Endothelial cell of umbilical vein (primary cell): ENCODE data around the gene FRMD5. TPM values are rescaled to one million over a fixed set of nuclear protein-coding genes. Genes with fewer than 3 reads are reported as not detected.

ENCODE experiments used
- BruUV-seq: library from RNA; stranded (reverse); fragments of 400-500 nt; replicated peaks from 2 replicates; lab custom pipeline; 2021; lab: Mats Ljungman, UMichigan
- CTCF ChIA-PET: fragments of 300-600, 350-600 bp; sonication (Branson Sonifier 250); formaldehyde crosslinking; loops from one replicate; lab custom pipeline; 2021; ENCODE audit warnings: antibody characterized with exemption, inconsistent platforms; lab: Charles Lee
- POLR2A ChIA-PET: fragments of 300-600, 350-600 bp; sonication (Branson Sonifier 250); formaldehyde crosslinking; loops from one replicate; lab custom pipeline; 2021; ENCODE audit warnings: antibody characterized with exemption, inconsistent platforms; lab: Charles Lee
- DNase-seq: peaks from one replicate; pipeline ENCODE4 v3.0.0-alpha.2; 2011; ENCODE audit warnings: low read depth, low spot score
- FAIRE-seq: peaks from 2 replicates; lab custom pipeline; 2011; peaks lifted over from hg19 to GRCh38; lab: Jason Lieb, UNC
- H2AFZ ChIP-seq: 2 replicates; pipeline ENCODE4 v1.6.0; 2012; ENCODE audit warnings: low read depth, low read length, control low read depth, inconsistent platforms
- H3K27ac ChIP-seq: 2 replicates; pipeline ENCODE4 v1.5.1; 2011; ENCODE audit warnings: low read depth, mild to moderate bottlenecking, control low read depth, low read length, moderate library complexity; ENCODE audit not compliant: insufficient read depth
- H3K27me3 ChIP-seq, 2 experiments: 2 replicates each; pipeline versions ENCODE4 v1.6.0 to v1.6.1; 2011; ENCODE audit warnings: low read length in 2 of 2, mixed read lengths in 1 of 2; ENCODE audit not compliant: control insufficient read depth in 2 of 2, insufficient read depth in 2 of 2
- H3K36me3 ChIP-seq, 2 experiments: 2 replicates in 1 of 2; 3 replicates in 1 of 2; pipeline ENCODE4 v1.5.1; 2011; ENCODE audit warnings: low read length in 2 of 2, mild to moderate bottlenecking in 1 of 2, moderate library complexity in 1 of 2; ENCODE audit not compliant: control insufficient read depth in 2 of 2, insufficient read depth in 2 of 2; ENCODE audit errors: extremely low read depth in 1 of 2
- H3K4me1 ChIP-seq: 3 replicates; pipeline ENCODE4 v1.5.1; 2011; ENCODE audit warnings: mild to moderate bottlenecking, low read length; ENCODE audit not compliant: control insufficient read depth, insufficient read depth; ENCODE audit errors: extremely low read depth
- H3K4me2 ChIP-seq: 2 replicates; pipeline ENCODE4 v1.6.1; 2011; ENCODE audit warnings: low read length, control low read depth, mixed read lengths; ENCODE audit not compliant: insufficient read depth
- H3K4me3 ChIP-seq, 3 experiments: fragments of 200-600 bp in 1 of 3; sonication (generic), shearing (Covaris generic) in 1 of 3; replicated peaks in 1 of 3; 2 replicates each; pipeline ENCODE4 v1.5.1; 2011 to 2016; ENCODE audit warnings: control low read depth in 3 of 3, low read length in 3 of 3, mild to moderate bottlenecking in 2 of 3, inconsistent platforms in 1 of 3, low read depth in 1 of 3, moderate library complexity in 1 of 3; ENCODE audit not compliant: insufficient read depth in 1 of 3
- H3K79me2 ChIP-seq: 2 replicates; pipeline ENCODE4 v1.6.0; 2012; ENCODE audit warnings: low read length, inconsistent platforms; ENCODE audit not compliant: control insufficient read depth, insufficient read depth
- H3K9ac ChIP-seq: replicated peaks from 2 replicates; pipeline ENCODE3; 2011; ENCODE audit warnings: low read length, control low read depth; ENCODE audit not compliant: insufficient read depth; ENCODE audit errors: extremely low read depth
- H3K9me1 ChIP-seq: replicated peaks from 3 replicates; pipeline ENCODE4 v1.6.0; 2011; ENCODE audit warnings: mild to moderate bottlenecking, low read length; ENCODE audit not compliant: control insufficient read depth, insufficient read depth; ENCODE audit errors: extremely low read depth
- H3K9me3 ChIP-seq: replicated peaks from 2 replicates; pipeline ENCODE4 v1.5.1; 2012; ENCODE audit warnings: low read length, inconsistent platforms; ENCODE audit not compliant: control insufficient read depth, insufficient read depth
- H4K20me1 ChIP-seq: replicated peaks from 2 replicates; pipeline ENCODE3; 2011; ENCODE audit warnings: mild to moderate bottlenecking, low read length; ENCODE audit not compliant: control insufficient read depth, insufficient read depth; ENCODE audit errors: extremely low read depth
- EZH2 ChIP-seq: IDR thresholded peaks from 2 replicates; pipeline ENCODE4 v1.6.1; 2012; ENCODE audit warnings: borderline replicate concordance, low read depth, mild to moderate bottlenecking, moderate library complexity, low read length, inconsistent platforms; ENCODE audit not compliant: severe bottlenecking
- FOS ChIP-seq: IDR thresholded peaks from 2 replicates; pipeline ENCODE4 v1.6.1; 2011; ENCODE audit warnings: mild to moderate bottlenecking, low read length, moderate library complexity, borderline replicate concordance; ENCODE audit not compliant: insufficient read depth
- GATA2 ChIP-seq: IDR thresholded peaks from 2 replicates; pipeline ENCODE4 v1.7.0; 2011; ENCODE audit warnings: low read depth, mild to moderate bottlenecking, moderate library complexity, mixed read lengths, low read length; ENCODE audit not compliant: insufficient read length, insufficient read depth
- JUN ChIP-seq: IDR thresholded peaks from 2 replicates; pipeline ENCODE4 v1.6.1; 2011; ENCODE audit warnings: borderline replicate concordance, low read depth; ENCODE audit not compliant: insufficient read length, insufficient read depth
- MAX ChIP-seq: IDR thresholded peaks from 2 replicates; pipeline ENCODE4 v1.6.1; 2011; ENCODE audit not compliant: insufficient read depth, insufficient read length
- MYC ChIP-seq: IDR thresholded peaks from one replicate; pipeline ENCODE4 v1.6.1; 2011; ENCODE audit warnings: mild to moderate bottlenecking, low read depth, low read length
- POLR2A ChIP-seq: IDR thresholded peaks from 2 replicates; pipeline ENCODE4 v1.6.1; 2012; ENCODE audit warnings: low read depth, mild to moderate bottlenecking, control low read depth, low read length
- POLR2AphosphoS5 ChIP-seq: IDR thresholded peaks from 2 replicates; pipeline ENCODE4 v1.6.1; 2012; ENCODE audit warnings: low read depth, mild to moderate bottlenecking, control low read depth, low read length, moderate library complexity; ENCODE audit not compliant: insufficient read depth
- dilution Hi-C: fragments of 300-500 bp; cut with MboI; formaldehyde crosslinking; loops from one replicate; pipeline ENCODE4 v1.15.0; 2019; ENCODE audit warnings: low sequenced_read_pairs; ENCODE audit not compliant: extremely low pct_ligation_motif_present
- intact Hi-C: fragments of 100-400 bp; cut with micrococcal nuclease; formaldehyde crosslinking; loops from one replicate; pipeline ENCODE4 v1.10.0; 2022
- polyA plus RNA-seq, 4 experiments: library from polyadenylated mRNA; depleted of rRNA in 3 of 4; stranded (reverse) in 3 of 4; unstranded in 1 of 4; fragments of >200 nt; gene quantifications; 2 replicates each; pipeline versions ENCODE4 v1.2.1 to v1.2.3, GENCODE V29; 2011 to 2012; ENCODE audit warnings: missing spikeins in 1 of 4
- total RNA-seq: library from RNA; stranded (reverse); gene quantifications from 2 replicates; pipeline ENCODE4 v1.2.3, GENCODE V29; 2021
- TF ChIP-seq, protein P1 (sequence below), 2 donors: IDR thresholded peaks; 1 replicate in 1 of 2; 2 replicates in 1 of 2; pipeline ENCODE4 v1.5.1; 2011; ENCODE audit warnings: low read length in 2 of 2, mild to moderate bottlenecking in 2 of 2, moderate library complexity in 2 of 2, control low read depth in 1 of 2, inconsistent platforms in 1 of 2, low read depth in 1 of 2; ENCODE audit not compliant: insufficient read depth in 1 of 2; ENCODE audit errors: extremely low read depth in 1 of 2

Gene FRMD5
- total and polyA plus RNA-seq, 2 donors (not counting 3 experiments of a cell fraction or from before 2014, with no cell fraction given), result 16.7 to 20.2 TPM

GRCh38 chr15:43877371-43877770 lies 317.7 kb downstream of the FRMD5 start:
- DNase-seq (no peak), FAIRE-seq (no peak)
- peaks cover 2 to 6% of the 10 kb centered on the region in 2 experiments for H3K36me3 ChIP-seq
- POLR2A ChIA-PET, result no interaction called here
- no peaks in the 10 kb centered on the region for H3K79me2 ChIP-seq
- dilution Hi-C loops (no loop called here), intact Hi-C loops (no loop called here)
- no peak overlapping the region for H2AFZ ChIP-seq
- no peak overlapping the region for H3K27ac ChIP-seq
- TF ChIP-seq POLR2A (no peak), EZH2 (no peak), POLR2AphosphoS5 (no peak)
- H3K27me3 ChIP-seq, result no peaks in the 10 kb centered on the region
- H3K4me2 ChIP-seq, result no peak overlapping the region
- no peak overlapping the region for H3K4me3 ChIP-seq
- H3K9me1 ChIP-seq, result no peaks in the 10 kb centered on the region
- no peaks in the 10 kb centered on the region for H3K9me3 ChIP-seq
- no peaks in the 10 kb centered on the region for H4K20me1 ChIP-seq
- BruUV-seq, result no TSS peak
- CTCF ChIA-PET, result interaction anchor here (1.0 to 1.2 kb wide), 3 partner anchors 27 to 358 kb away, joined by 3 read pairs; no protein-coding TSS in a partner anchor
- H3K9ac ChIP-seq, result no peak overlapping the region
- H3K4me1 ChIP-seq, result no peaks in the 10 kb centered on the region

- DNase-seq (no peak), FAIRE-seq (no peak)
- Histone ChIP-seq H3K9ac (no peak overlapping the region), H3K9me3 (no peaks in the 10 kb centered on the region), H3K36me3 (peaks cover 2 to 6% of the 10 kb centered on the region in 2 experiments), H3K79me2 (no peaks in the 10 kb centered on the region), H3K9me1 (no peaks in the 10 kb centered on the region), H3K4me1 (no peaks in the 10 kb centered on the region), H3K27ac (no peak overlapping the region), H2AFZ (no peak overlapping the region), H3K27me3 (no peaks in the 10 kb centered on the region), H3K4me2 (no peak overlapping the region), H4K20me1 (no peaks in the 10 kb centered on the region), H3K4me3 (no peak overlapping the region)
- dilution Hi-C loops, result no loop called here
- no peak for TF ChIP-seq JUN
- TF ChIP-seq, protein P1, sequence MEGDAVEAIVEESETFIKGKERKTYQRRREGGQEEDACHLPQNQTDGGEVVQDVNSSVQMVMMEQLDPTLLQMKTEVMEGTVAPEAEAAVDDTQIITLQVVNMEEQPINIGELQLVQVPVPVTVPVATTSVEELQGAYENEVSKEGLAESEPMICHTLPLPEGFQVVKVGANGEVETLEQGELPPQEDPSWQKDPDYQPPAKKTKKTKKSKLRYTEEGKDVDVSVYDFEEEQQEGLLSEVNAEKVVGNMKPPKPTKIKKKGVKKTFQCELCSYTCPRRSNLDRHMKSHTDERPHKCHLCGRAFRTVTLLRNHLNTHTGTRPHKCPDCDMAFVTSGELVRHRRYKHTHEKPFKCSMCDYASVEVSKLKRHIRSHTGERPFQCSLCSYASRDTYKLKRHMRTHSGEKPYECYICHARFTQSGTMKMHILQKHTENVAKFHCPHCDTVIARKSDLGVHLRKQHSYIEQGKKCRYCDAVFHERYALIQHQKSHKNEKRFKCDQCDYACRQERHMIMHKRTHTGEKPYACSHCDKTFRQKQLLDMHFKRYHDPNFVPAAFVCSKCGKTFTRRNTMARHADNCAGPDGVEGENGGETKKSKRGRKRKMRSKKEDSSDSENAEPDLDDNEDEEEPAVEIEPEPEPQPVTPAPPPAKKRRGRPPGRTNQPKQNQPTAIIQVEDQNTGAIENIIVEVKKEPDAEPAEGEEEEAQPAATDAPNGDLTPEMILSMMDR (IDR thresholded peaks at IDR 0.05; ENCODE audit: extremely low read depth in 1 of 2, insufficient read depth in 1 of 2, low read depth in 1 of 2, low read length in 2 of 2), result no peak
- no peak for TF ChIP-seq POLR2AphosphoS5
- no peak for TF ChIP-seq MAX
- no peak for TF ChIP-seq MYC
- no peak for TF ChIP-seq GATA2
- no peak for TF ChIP-seq FOS
- no peak for TF ChIP-seq EZH2
- TF ChIP-seq POLR2A, result no peak
- ChIA-PET POLR2A (no interaction called here), CTCF (interaction anchor here (0.9 to 1.2 kb wide), 5 partner anchors 9 to 359 kb away, joined by 3 to 4 read pairs (median 3); no protein-coding TSS in a partner anchor)
- no TSS peak for BruUV-seq
- intact Hi-C loops, result no loop called here
Measured at GRCh38 chr15:43876872-43877271, 318.2 kb downstream of the FRMD5 start.
